NK-92 (cell line): ENCODE data around the gene ZFP1.
"Not testable (repeated sequence)": the region's sequence is repeated elsewhere in the genome, so short reads cannot be mapped to it uniquely, and the experiment has no call there.

ENCODE experiments used
- DNase-seq: peaks from one replicate; lab custom pipeline; 2025; ENCODE audit not compliant: unreplicated experiment; lab: John Stamatoyannopoulos, UW

ZFP1 gene

GRCh38 chr16:75112734-75113491 lies 35.4 kb upstream of the ZFP1 start:
- no peak for DNase-seq

- DNase-seq, result no peak
Observed at GRCh38 chr16:75113541-75114121, 34.7 kb upstream of the ZFP1 start.

GRCh38 chr16:75114179-75114945 lies 34.0 kb upstream of the ZFP1 start:
- no peak for DNase-seq

GRCh38 chr16:75114946-75115825 lies 33.1 kb upstream of the ZFP1 start:
- no peak for DNase-seq

GRCh38 chr16:75116081-75116910 lies 32.0 kb upstream of the ZFP1 start, which contains the start of gene LDHD:
TSS of gene LDHD (minus strand) at chr16:75116780. CDS start at chr16:75116720, 60 bp downstream.
- no peak for DNase-seq

- no peak for DNase-seq
Observed at GRCh38 chr16:75116911-75117245, 31.4 kb upstream of the ZFP1 start.

GRCh38 chr16:75118943-75119539 lies 29.3 kb upstream of the ZFP1 start:
- DNase-seq, result no peak

- DNase-seq, result no peak
Observed at GRCh38 chr16:75120253-75120652, 28.1 kb upstream of the ZFP1 start.

- no peak for DNase-seq
Observed at GRCh38 chr16:75121949-75122568, 26.3 kb upstream of the ZFP1 start.

GRCh38 chr16:75122609-75123008 lies 25.7 kb upstream of the ZFP1 start:
- no peak for DNase-seq

- DNase-seq, result no peak
Observed at GRCh38 chr16:75127713-75128415, 20.5 kb upstream of the ZFP1 start.

- DNase-seq, result not testable (repeated sequence)
Observed at GRCh38 chr16:75129421-75130149, 18.7 kb upstream of the ZFP1 start.

- DNase-seq, result no peak
Observed at GRCh38 chr16:75130150-75130771, 18.1 kb upstream of the ZFP1 start.

- no peak for DNase-seq
Observed at GRCh38 chr16:75131081-75131480, 17.2 kb upstream of the ZFP1 start.

GRCh38 chr16:75138233-75138632 lies 10.1 kb upstream of the ZFP1 start:
- DNase-seq, result no peak

- DNase-seq, result no peak
Observed at GRCh38 chr16:75138636-75139035, 9.7 kb upstream of the ZFP1 start.

- no peak for DNase-seq
Observed at GRCh38 chr16:75139498-75139897, 8.8 kb upstream of the ZFP1 start.

GRCh38 chr16:75143941-75144340 lies 4.4 kb upstream of the ZFP1 start:
- DNase-seq, result no peak
